Activated naive CD4-positive, alpha-beta T cell treated with anti-CD3 and anti-CD28 coated beads, Interleukin-2, amount 50 U/mL, for 16 hours (primary cell): Measurements from ENCODE around the gene HAND2.

ENCODE experiments used
- DNase-seq: peaks from one replicate; pipeline ENCODE4 v3.0.0-alpha.2; 2020

HAND2 gene

DNA sequence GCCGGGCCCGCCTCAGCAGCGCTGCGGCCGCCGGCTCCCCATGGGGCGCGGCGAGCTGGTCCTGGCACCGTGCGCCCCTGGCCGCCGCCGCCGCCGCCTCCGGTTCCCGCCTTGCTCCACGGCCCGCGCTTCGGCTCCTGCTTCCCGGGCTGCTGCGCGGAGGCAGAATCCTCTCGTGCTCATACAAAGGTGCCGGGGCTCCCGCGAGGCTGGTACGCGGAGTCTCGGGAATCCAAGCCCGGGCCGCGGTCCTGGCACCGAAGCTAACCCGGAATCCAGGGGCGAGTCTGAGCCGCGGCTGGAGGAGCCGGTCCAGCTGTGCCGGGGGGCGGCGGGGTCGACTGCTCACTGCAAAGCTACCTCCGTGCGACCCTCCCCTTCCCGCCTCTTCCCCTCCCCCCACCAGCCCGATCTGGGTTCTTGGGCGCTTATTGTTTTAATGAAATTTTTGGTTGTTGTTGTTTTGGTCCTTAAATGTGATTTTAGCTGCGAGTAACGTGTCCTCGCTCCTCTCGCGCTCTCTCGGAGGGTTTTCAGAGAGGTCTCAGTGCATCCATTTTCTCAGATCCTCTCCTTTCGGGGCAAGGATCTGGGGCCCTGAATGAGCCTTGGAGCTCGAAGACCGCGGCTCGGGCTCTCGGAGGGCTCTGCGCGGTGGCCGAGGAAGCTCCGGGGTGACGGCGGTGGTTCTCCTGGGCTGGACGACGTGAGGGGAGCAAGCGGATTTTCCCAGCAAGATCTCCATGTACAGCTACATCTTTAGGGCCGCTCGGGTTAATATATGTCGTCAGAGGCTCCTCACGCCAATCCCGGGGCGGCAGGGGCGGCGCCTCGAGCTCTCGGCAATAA lies at the start of gene HAND2:
TSS of gene HAND2 (minus strand) at position 753 of the 849 bp plus-strand sequence. CDS start 940 bp downstream, outside the sequence.
- no peak for DNase-seq

GRCh38 chr4:173578956-173579355 lies 48.9 kb upstream of the HAND2 start:
- DNase-seq = no peak

DNA sequence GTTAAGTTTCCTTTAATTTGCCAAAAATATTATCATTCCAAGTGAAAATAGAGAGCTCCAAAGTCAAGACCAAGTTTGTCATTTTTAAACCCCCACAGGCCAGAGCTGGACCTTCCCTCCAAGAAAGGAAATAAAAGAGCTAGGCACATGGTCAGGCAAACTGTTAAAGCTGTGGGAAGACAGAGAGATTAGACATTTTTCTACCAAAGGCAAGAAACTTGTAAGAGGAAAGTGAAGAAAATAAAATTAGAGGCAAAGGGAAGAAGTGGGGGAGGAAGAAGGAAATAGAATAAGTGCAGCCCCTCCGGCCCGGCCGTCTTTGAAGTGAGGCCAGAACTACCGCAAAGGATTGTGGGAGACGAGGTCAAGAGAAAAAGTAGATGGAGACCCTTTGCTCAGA lies 47.9 kb upstream of the HAND2 start:
- DNase-seq = no peak

DNA sequence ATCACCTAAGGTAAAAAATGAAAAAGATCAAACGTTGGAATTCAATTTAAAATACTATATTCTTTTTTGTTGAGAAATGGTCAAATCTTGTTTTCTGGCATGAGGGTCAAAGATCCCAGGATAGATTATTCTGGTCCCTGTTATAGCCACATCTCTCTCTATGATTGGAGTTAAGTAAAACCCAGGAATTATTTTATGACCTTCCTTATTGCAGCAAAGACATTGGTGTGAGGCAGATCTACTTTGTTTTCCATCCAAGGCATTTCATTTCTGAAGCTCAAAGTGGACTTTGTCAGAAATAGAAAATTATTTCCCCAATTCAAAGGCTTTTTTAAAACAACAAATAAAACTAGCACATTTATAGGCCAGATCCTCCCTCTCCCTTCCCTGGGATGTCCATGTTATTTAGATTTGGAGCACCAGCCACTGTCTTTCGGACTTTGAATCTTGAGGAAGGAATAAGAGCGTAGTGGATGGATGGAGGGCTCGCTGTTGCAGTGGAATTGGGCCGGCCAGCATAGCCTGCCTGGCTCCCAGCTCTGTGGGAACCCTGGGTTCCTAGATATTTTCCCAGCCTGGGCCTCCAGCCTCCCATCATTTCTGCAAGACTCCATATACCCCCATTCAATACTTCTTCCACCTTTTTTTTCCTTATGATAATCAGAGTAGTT lies 45.6 kb upstream of the HAND2 start:
- no peak for DNase-seq

- DNase-seq = no peak
These were observed 43.7 kb upstream of the HAND2 start for GRCh38 chr4:173573725-173574124.

GRCh38 chr4:173573286-173573685 lies 43.3 kb upstream of the HAND2 start:
- no peak for DNase-seq

DNA sequence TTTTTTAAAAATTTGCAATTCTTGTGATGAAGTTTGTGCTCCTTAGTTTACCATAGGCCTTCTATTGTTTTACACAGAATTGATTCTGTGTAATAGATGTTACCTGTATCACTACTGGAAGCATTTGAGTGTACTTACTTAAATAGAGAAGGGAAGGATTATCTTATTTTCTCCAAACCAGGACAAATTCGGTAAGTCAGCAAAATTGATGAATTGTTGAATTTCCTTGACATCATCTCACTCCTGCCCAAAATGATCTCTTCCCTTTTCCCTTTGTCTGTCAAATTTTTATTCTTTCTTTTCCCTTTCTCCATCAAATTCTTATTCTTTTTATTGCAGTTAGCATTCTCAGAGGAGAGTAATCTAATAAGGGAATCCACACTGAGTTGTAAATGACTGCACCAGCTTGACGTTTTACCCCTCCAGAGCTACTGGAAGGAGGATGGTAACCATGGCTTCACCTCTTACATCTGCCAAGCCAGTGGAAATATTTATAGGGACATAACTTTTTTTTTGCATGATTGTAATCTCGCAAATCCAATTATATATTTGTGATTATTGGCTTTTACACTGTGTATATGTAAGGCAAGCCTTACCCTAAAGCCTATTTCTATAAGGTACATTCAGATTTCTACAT lies 42.6 kb upstream of the HAND2 start:
- no peak for DNase-seq

- no peak for DNase-seq
These were observed 41.6 kb upstream of the HAND2 start for GRCh38 chr4:173571620-173572019.

- no peak for DNase-seq
These were observed 35.3 kb upstream of the HAND2 start for GRCh38 chr4:173565281-173565680.

- DNase-seq = no peak
These were observed 34.4 kb upstream of the HAND2 start for GRCh38 chr4:173564461-173564860.

GRCh38 chr4:173560896-173561295 lies 30.9 kb upstream of the HAND2 start:
- DNase-seq = no peak

GRCh38 chr4:173556398-173557131 lies 26.5 kb upstream of the HAND2 start:
- no peak for DNase-seq

DNA sequence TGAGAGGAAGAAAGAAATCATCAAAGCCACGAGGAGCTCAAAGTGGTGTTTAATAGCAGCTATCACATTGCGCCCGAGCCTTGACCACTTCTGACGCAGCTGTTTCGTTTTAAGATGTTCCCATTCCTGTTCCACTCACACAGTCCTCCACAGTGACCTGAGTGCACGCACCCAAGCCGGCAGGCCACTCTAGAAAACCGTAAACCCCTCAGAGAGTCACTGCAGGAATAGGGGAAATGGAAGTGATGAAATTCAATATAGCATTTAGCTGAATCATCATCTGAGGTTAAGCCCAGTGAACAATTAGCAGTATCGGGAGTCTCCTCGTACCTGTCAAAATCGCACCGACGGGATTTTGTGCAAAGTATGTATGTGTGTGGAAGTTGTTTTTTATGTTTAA lies 17.9 kb upstream of the HAND2 start:
- DNase-seq = no peak

DNA sequence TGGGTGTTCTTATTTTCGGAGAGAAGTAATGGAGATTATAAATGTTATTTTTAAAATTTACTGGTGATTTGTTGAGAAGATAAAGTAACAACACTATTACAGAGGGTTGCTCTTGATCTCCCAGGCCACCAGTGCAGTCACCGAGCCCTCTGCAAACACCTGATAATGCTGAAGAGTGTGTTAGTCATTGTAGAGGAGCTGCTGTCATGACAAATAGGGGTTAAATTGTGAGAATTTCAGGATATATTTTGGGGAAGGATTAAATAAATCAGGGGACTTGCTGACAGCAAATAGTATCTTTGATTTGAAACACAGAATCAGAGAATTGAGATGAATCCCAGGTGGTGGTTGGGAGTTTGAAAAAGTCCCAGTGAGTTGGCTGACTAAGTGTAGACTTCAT lies 16.7 kb upstream of the HAND2 start:
- DNase-seq = no peak

GRCh38 chr4:173545440-173545839 lies 15.4 kb upstream of the HAND2 start:
- no peak for DNase-seq

DNA sequence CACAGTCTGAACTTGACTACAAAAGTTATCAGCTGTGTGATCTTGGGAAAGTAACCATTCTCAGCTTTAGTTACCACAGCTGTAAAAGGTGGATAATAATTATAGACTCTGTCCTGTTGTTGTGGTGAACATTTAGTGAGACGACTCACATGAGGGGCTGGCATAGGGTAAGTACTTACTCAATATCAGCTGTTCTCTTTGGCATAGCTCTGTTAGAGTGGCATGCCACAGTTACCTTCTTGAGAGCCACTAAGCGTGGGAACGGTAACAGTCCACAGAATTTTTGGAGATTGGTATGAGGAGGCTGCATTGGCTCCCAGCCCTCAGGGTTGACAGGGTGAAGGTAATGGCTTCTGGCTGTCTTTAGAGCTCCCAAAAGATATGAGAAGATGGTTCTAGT lies 13.2 kb upstream of the HAND2 start:
- no peak for DNase-seq

DNA sequence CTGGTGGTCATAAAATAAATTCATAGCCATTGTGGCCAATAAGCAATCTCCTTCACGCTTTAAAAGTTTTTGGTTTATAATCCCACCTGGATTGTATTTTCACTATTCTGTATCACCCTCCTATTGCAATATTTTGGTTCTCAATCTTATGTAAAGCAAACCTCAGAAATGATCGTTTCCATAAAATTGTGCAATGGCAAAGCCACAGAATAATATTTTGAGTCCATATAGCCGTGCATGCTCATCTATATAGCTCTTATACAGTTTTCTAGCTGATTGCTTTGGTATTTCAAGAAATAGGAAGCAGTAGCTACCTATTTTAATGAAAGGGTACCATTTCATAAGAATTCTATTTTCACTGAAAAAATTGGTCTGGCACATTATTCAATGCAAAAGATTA lies 10.0 kb upstream of the HAND2 start:
- DNase-seq = no peak

DNA sequence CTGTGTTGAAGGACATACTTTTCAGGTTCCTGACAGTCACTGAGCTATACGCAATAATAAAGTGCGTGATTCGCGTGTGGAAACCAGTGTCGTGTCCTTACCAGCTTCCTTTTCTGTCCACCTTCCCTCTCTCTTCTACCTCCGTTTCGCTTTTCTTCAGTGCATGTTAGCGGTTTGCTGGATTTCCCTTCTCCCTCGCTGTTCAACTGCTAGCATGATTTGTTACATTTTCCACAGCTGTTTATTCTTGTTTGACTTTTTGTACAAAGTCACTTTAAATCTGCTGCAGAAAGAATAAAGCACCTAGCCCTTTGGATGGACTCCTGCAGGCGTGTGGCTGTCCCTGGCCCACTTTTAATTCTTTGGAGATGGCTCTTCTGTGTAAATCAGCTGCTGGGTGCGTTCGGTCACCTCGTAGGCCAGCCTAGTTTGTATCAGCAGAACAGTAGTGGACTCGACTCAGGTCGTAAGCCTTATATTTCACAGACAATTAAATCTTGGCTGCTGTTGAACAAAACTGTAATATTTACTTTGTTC lies 8.9 kb upstream of the HAND2 start:
- DNase-seq = no peak

- DNase-seq = no peak
These were observed 8.3 kb upstream of the HAND2 start for GRCh38 chr4:173538148-173538908.

GRCh38 chr4:173537613-173538147 lies 7.7 kb upstream of the HAND2 start:
- DNase-seq = no peak

GRCh38 chr4:173536808-173537429 lies 6.9 kb upstream of the HAND2 start:
- no peak for DNase-seq
